ENCODE results near the gene MYOT.
"Not testable (repeated sequence)": the region's sequence is repeated elsewhere in the genome, so short reads cannot be mapped to it uniquely, and the experiment has no call there.

MYOT gene

GRCh38 chr5:137836298-137836697, 31.4 kb upstream of the MYOT start:
- Mint-ChIP-seq H3K9me3 (no peaks in the 10 kb centered on the region), H3K27ac (ENCODE audit: low read depth) (no peak overlapping the region)
- no peak for ATAC-seq (replicated peaks; ENCODE audit: extremely low read depth, poor library complexity, severe bottlenecking)

GRCh38 chr5:137836997-137837396, 30.7 kb upstream of the MYOT start:
- H3K27ac Mint-ChIP-seq (ENCODE audit: low read depth) = no peak overlapping the region
- H3K9me3 Mint-ChIP-seq = no peaks in the 10 kb centered on the region
- no peak for DNase-seq (ENCODE audit: low spot score in 2 of 2)
- no peaks in the 10 kb centered on the region for H3K27me3 Mint-ChIP-seq
- peaks cover 3% of the 10 kb centered on the region for H3K36me3 Mint-ChIP-seq (ENCODE audit: insufficient read depth)
- H3K4me1 Mint-ChIP-seq = no peaks in the 10 kb centered on the region
- no peak for ATAC-seq (replicated peaks; ENCODE audit: extremely low read depth, poor library complexity, severe bottlenecking)
- no peak overlapping the region for H3K4me3 Mint-ChIP-seq

More at GRCh38 chr5:137836298-137836697, 31.4 kb upstream of the MYOT start:
- H3K36me3 Mint-ChIP-seq (ENCODE audit: insufficient read depth) = peaks cover 3% of the 10 kb centered on the region
- no peak for DNase-seq (ENCODE audit: low spot score in 2 of 2)
- H3K27me3 Mint-ChIP-seq = no peaks in the 10 kb centered on the region
- no peaks in the 10 kb centered on the region for H3K4me1 Mint-ChIP-seq
- H3K4me3 Mint-ChIP-seq = no peak overlapping the region

- Mint-ChIP-seq H3K4me1 (no peaks in the 10 kb centered on the region), H3K9me3 (no peaks in the 10 kb centered on the region), H3K27ac (ENCODE audit: low read depth) (no peak overlapping the region), H3K36me3 (ENCODE audit: insufficient read depth) (peaks cover 3% of the 10 kb centered on the region), H3K27me3 (no peaks in the 10 kb centered on the region), H3K4me3 (no peak overlapping the region)
- DNase-seq (ENCODE audit: low spot score in 2 of 2) (no peak), ATAC-seq (replicated peaks; ENCODE audit: extremely low read depth, poor library complexity, severe bottlenecking) (no peak)
Observed at GRCh38 chr5:137837491-137838394, 29.9 kb upstream of the MYOT start.

- Mint-ChIP-seq H3K4me1 (no peaks in the 10 kb centered on the region), H3K36me3 (ENCODE audit: insufficient read depth) (peaks cover 7% of the 10 kb centered on the region), H3K27me3 (no peaks in the 10 kb centered on the region), H3K9me3 (no peaks in the 10 kb centered on the region), H3K27ac (ENCODE audit: low read depth) (no peak overlapping the region), H3K4me3 (no peak overlapping the region)
- ATAC-seq (replicated peaks; ENCODE audit: extremely low read depth, poor library complexity, severe bottlenecking) (no peak), DNase-seq (ENCODE audit: low spot score in 2 of 2) (no peak)
Observed at GRCh38 chr5:137838976-137839375, 28.7 kb upstream of the MYOT start.

- Mint-ChIP-seq H3K4me3 (no peak overlapping the region), H3K27ac (ENCODE audit: low read depth) (no peak overlapping the region)
- no peak for ATAC-seq (replicated peaks; ENCODE audit: extremely low read depth, poor library complexity, severe bottlenecking)
Observed at GRCh38 chr5:137842296-137842695, 25.4 kb upstream of the MYOT start.

GRCh38 chr5:137843676-137844299, 23.9 kb upstream of the MYOT start:
- Mint-ChIP-seq H3K27me3 (no peaks in the 10 kb centered on the region), H3K9me3 (no peaks in the 10 kb centered on the region), H3K27ac (ENCODE audit: low read depth) (no peak overlapping the region), H3K4me3 (no peak overlapping the region), H3K4me1 (no peaks in the 10 kb centered on the region), H3K36me3 (ENCODE audit: insufficient read depth) (peaks cover 9% of the 10 kb centered on the region)
- DNase-seq (ENCODE audit: low spot score in 2 of 2) (no peak), ATAC-seq (replicated peaks; ENCODE audit: extremely low read depth, poor library complexity, severe bottlenecking) (no peak)

More at GRCh38 chr5:137842296-137842695, 25.4 kb upstream of the MYOT start:
- Mint-ChIP-seq H3K27me3 (no peaks in the 10 kb centered on the region), H3K36me3 (ENCODE audit: insufficient read depth) (peaks cover 9% of the 10 kb centered on the region), H3K9me3 (no peaks in the 10 kb centered on the region), H3K4me1 (no peaks in the 10 kb centered on the region)
- no peak for DNase-seq (ENCODE audit: low spot score in 2 of 2)

GRCh38 chr5:137845472-137845871, 22.2 kb upstream of the MYOT start:
- Mint-ChIP-seq H3K27ac (ENCODE audit: low read depth) (no peak overlapping the region), H3K9me3 (no peaks in the 10 kb centered on the region), H3K4me1 (no peaks in the 10 kb centered on the region), H3K27me3 (no peaks in the 10 kb centered on the region), H3K36me3 (ENCODE audit: insufficient read depth) (peaks cover 7% of the 10 kb centered on the region), H3K4me3 (no peak overlapping the region)
- ATAC-seq (replicated peaks; ENCODE audit: extremely low read depth, poor library complexity, severe bottlenecking) = no peak
- DNase-seq (ENCODE audit: low spot score in 2 of 2) = no peak

GRCh38 chr5:137847687-137848086, 20.0 kb upstream of the MYOT start:
- H3K27ac Mint-ChIP-seq (ENCODE audit: low read depth) = no peak overlapping the region

GRCh38 chr5:137853165-137853564, 14.5 kb upstream of the MYOT start:
- H3K36me3 Mint-ChIP-seq (ENCODE audit: insufficient read depth); ATAC-seq (replicated peaks; ENCODE audit: extremely low read depth, poor library complexity, severe bottlenecking); DNase-seq (ENCODE audit: low spot score in 2 of 2); H3K4me1 Mint-ChIP-seq; H3K4me3 Mint-ChIP-seq; H3K27me3 Mint-ChIP-seq; H3K9me3 Mint-ChIP-seq; H3K27ac Mint-ChIP-seq (ENCODE audit: low read depth): not testable (repeated sequence)

More at GRCh38 chr5:137847687-137848086, 20.0 kb upstream of the MYOT start:
- DNase-seq (ENCODE audit: low spot score in 2 of 2) = no peak
- Mint-ChIP-seq H3K9me3 (no peaks in the 10 kb centered on the region), H3K36me3 (ENCODE audit: insufficient read depth) (peaks cover 9% of the 10 kb centered on the region), H3K4me1 (no peaks in the 10 kb centered on the region), H3K27me3 (no peaks in the 10 kb centered on the region), H3K4me3 (no peak overlapping the region)
- no peak for ATAC-seq (replicated peaks; ENCODE audit: extremely low read depth, poor library complexity, severe bottlenecking)

- ATAC-seq (replicated peaks; ENCODE audit: extremely low read depth, poor library complexity, severe bottlenecking) (no peak), DNase-seq (ENCODE audit: low spot score in 2 of 2) (no peak)
- no peak overlapping the region for H3K4me3 Mint-ChIP-seq
- H3K9me3 Mint-ChIP-seq = no peaks in the 10 kb centered on the region
- peaks cover 6% of the 10 kb centered on the region for H3K36me3 Mint-ChIP-seq (ENCODE audit: insufficient read depth)
- H3K4me1 Mint-ChIP-seq = peaks cover 10% of the 10 kb centered on the region
- H3K27ac Mint-ChIP-seq (ENCODE audit: low read depth) = no peak overlapping the region
- H3K27me3 Mint-ChIP-seq = no peaks in the 10 kb centered on the region
Observed at GRCh38 chr5:137856201-137856600, 11.5 kb upstream of the MYOT start.

GRCh38 chr5:137856916-137857862, 10.5 kb upstream of the MYOT start:
- ATAC-seq (replicated peaks; ENCODE audit: extremely low read depth, poor library complexity, severe bottlenecking) = peak; percentile 24
- Mint-ChIP-seq H3K4me3 (peak overlapping the region; percentile 56), H3K9me3 (no peaks in the 10 kb centered on the region), H3K27me3 (peaks cover 6% of the 10 kb centered on the region), H3K27ac (ENCODE audit: low read depth) (no peak overlapping the region), H3K36me3 (ENCODE audit: insufficient read depth) (peaks cover 4% of the 10 kb centered on the region), H3K4me1 (peaks cover 16% of the 10 kb centered on the region)
- DNase-seq (ENCODE audit: low spot score in 2 of 2) = no peak

- DNase-seq (ENCODE audit: low spot score in 2 of 2) = no peak
- Mint-ChIP-seq H3K4me1 (peaks cover 16% of the 10 kb centered on the region), H3K27me3 (peaks cover 6% of the 10 kb centered on the region), H3K36me3 (ENCODE audit: insufficient read depth) (peaks cover 4% of the 10 kb centered on the region), H3K4me3 (peak overlapping the region; percentile 56), H3K27ac (ENCODE audit: low read depth) (peak overlapping the region; percentile 82), H3K9me3 (no peaks in the 10 kb centered on the region)
- ATAC-seq (replicated peaks; ENCODE audit: extremely low read depth, poor library complexity, severe bottlenecking) = peak; percentile 52
Observed at GRCh38 chr5:137858223-137858916, 9.3 kb upstream of the MYOT start.

Measured in central memory CD8-positive, alpha-beta T cell (primary cell).